ENCODE results near the gene DDX10. TPM values are rescaled to one million over a fixed set of nuclear protein-coding genes. Genes with fewer than 3 reads are reported as not detected.
"Not testable (repeated sequence)": the region's sequence is repeated elsewhere in the genome, so short reads cannot be mapped to it uniquely, and the experiment has no call there.

The DDX10 gene
- total and polyA plus RNA-seq, 4 donors = 8.0 to 11.8 (median 9.0) TPM

DNA sequence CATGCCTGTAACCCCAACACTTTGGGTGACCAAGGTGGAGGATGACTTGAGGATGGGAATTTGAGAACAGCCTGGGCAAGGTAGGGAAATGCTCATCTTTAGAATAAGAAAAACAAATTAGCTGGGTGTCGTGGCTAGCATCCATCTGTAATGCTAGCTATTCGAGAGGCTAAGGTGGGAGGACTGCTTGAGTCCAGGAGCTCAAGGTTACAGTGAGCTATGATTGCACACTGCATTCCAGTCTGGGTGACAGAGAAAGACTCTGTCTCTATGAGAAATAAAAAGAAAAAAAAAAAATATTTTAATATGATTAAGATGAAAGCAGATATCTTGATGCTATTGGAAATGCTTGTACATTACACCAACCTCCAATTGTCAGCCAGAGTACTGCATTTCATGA lies 28.6 kb upstream of the DDX10 start (continued):
- TF ChIP-seq, protein P1, sequence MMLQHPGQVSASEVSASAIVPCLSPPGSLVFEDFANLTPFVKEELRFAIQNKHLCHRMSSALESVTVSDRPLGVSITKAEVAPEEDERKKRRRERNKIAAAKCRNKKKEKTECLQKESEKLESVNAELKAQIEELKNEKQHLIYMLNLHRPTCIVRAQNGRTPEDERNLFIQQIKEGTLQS (IDR thresholded peaks at IDR 0.05) = no peak
- no peak for TF ChIP-seq YY1 (IDR thresholded peaks at IDR 0.05)

DNA sequence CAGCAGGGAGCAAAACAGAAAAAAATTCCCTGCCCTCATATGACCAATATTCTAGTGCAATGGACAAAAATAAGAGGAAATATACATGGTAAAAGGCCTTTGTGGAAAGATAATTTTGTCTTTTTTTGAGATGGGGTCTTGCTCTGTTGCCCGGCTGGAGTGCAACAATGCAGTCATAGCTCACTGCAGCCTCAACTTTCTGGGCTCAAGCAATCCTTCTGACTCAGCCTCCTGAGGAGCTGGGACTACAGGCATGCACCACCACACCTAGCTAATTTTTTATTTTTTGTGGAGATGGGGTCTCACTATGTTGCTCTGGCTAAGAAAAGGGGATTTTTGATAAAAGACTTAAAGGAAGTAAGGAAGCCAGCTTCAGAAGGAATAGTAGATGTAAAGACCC lies 25.7 kb upstream of the DDX10 start:
- no peaks in the 10 kb centered on the region for H3K36me3 ChIP-seq (ENCODE audit: control insufficient read depth in 4 of 4, insufficient read depth in 3 of 4, low read depth in 1 of 4, low read length in 3 of 4)
- no peaks in the 10 kb centered on the region for H3K27me3 ChIP-seq (ENCODE audit: control insufficient read depth in 4 of 4, insufficient read depth in 4 of 4, low read length in 3 of 4)
- no peak overlapping the region for H3K9ac ChIP-seq (ENCODE audit: low read depth in 1 of 2, low read length in 2 of 2)
- H3K4me1 ChIP-seq (ENCODE audit: control insufficient read depth in 4 of 4, insufficient read depth in 4 of 4, low read length in 3 of 4) = peaks cover 0 to 4% (median 3%) of the 10 kb centered on the region in 4 donors
- no peak overlapping the region for H3K4me3 ChIP-seq (ENCODE audit: low read depth in 1 of 3, low read length in 3 of 3)
- H3K9me3 ChIP-seq (ENCODE audit: control insufficient read depth in 4 of 4, low read length in 3 of 4) = no peaks in the 10 kb centered on the region
- no peak for DNase-seq (ENCODE audit: low spot score)
- 100% methylated on average over 1 of the region's 1 CpG for WGBS
- TF ChIP-seq HNF4G (IDR thresholded peaks at IDR 0.05) (no peak), FOXA2 (IDR thresholded peaks at IDR 0.05) (no peak), TAF1 (conservative IDR thresholded peaks at IDR 0.05) (no peak), GABPA (IDR thresholded peaks at IDR 0.05 in 1 of 2, conservative IDR thresholded peaks at IDR 0.05 in 1 of 2) (no peak), YY1 (IDR thresholded peaks at IDR 0.05) (no peak), RXRA (IDR thresholded peaks at IDR 0.05) (no peak), EGR1 (IDR thresholded peaks at IDR 0.05; ENCODE audit: low read depth in 2 of 2) (no peak), JUND (IDR thresholded peaks at IDR 0.05) (no peak), HNF4A (conservative IDR thresholded peaks at IDR 0.05) (no peak), RAD21 (IDR thresholded peaks at IDR 0.05) (no peak), FOXA1 (IDR thresholded peaks at IDR 0.05) (no peak), SP1 (IDR thresholded peaks at IDR 0.05) (no peak), NR2F2 (IDR thresholded peaks at IDR 0.05) (no peak)
- TF ChIP-seq, protein P2, sequence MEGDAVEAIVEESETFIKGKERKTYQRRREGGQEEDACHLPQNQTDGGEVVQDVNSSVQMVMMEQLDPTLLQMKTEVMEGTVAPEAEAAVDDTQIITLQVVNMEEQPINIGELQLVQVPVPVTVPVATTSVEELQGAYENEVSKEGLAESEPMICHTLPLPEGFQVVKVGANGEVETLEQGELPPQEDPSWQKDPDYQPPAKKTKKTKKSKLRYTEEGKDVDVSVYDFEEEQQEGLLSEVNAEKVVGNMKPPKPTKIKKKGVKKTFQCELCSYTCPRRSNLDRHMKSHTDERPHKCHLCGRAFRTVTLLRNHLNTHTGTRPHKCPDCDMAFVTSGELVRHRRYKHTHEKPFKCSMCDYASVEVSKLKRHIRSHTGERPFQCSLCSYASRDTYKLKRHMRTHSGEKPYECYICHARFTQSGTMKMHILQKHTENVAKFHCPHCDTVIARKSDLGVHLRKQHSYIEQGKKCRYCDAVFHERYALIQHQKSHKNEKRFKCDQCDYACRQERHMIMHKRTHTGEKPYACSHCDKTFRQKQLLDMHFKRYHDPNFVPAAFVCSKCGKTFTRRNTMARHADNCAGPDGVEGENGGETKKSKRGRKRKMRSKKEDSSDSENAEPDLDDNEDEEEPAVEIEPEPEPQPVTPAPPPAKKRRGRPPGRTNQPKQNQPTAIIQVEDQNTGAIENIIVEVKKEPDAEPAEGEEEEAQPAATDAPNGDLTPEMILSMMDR (IDR thresholded peaks at IDR 0.05; ENCODE audit: low read depth, low read length, missing input control) = no peak
- TF ChIP-seq, protein P3, sequence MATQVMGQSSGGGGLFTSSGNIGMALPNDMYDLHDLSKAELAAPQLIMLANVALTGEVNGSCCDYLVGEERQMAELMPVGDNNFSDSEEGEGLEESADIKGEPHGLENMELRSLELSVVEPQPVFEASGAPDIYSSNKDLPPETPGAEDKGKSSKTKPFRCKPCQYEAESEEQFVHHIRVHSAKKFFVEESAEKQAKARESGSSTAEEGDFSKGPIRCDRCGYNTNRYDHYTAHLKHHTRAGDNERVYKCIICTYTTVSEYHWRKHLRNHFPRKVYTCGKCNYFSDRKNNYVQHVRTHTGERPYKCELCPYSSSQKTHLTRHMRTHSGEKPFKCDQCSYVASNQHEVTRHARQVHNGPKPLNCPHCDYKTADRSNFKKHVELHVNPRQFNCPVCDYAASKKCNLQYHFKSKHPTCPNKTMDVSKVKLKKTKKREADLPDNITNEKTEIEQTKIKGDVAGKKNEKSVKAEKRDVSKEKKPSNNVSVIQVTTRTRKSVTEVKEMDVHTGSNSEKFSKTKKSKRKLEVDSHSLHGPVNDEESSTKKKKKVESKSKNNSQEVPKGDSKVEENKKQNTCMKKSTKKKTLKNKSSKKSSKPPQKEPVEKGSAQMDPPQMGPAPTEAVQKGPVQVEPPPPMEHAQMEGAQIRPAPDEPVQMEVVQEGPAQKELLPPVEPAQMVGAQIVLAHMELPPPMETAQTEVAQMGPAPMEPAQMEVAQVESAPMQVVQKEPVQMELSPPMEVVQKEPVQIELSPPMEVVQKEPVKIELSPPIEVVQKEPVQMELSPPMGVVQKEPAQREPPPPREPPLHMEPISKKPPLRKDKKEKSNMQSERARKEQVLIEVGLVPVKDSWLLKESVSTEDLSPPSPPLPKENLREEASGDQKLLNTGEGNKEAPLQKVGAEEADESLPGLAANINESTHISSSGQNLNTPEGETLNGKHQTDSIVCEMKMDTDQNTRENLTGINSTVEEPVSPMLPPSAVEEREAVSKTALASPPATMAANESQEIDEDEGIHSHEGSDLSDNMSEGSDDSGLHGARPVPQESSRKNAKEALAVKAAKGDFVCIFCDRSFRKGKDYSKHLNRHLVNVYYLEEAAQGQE (IDR thresholded peaks at IDR 0.05) = no peak
- TF ChIP-seq, protein P1 (IDR thresholded peaks at IDR 0.05) = no peak
- no peak overlapping the region for H3K27ac ChIP-seq (ENCODE audit: low read depth in 1 of 2, low read length in 2 of 2)

DNA sequence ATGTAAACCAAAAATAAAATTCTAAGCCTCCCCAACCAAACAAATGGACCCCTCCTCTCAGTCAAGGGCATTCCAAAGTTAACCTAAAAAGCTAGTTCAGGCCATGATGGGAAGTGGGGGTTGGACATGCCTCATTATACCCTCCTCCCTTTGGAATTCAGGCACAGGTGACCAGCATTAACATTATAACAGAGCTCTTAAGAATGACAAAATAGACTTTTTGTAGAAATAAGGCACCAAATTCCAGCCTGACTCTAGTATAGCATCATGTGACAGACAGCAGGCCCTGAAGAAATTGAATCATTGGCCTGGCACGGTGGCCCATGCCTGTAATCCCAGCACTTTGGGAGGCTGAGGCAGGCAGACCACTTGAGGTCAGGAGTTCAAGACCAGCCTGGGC lies 23.1 kb upstream of the DDX10 start:
- H3K27me3 ChIP-seq (ENCODE audit: control insufficient read depth in 4 of 4, insufficient read depth in 4 of 4, low read length in 3 of 4); DNase-seq (ENCODE audit: low spot score); H3K4me3 ChIP-seq (ENCODE audit: low read depth in 1 of 3, low read length in 3 of 3); H3K27ac ChIP-seq (ENCODE audit: low read depth in 1 of 2, low read length in 2 of 2); H3K9ac ChIP-seq (ENCODE audit: low read depth in 1 of 2, low read length in 2 of 2); H3K9me3 ChIP-seq (ENCODE audit: control insufficient read depth in 4 of 4, low read length in 3 of 4); H3K36me3 ChIP-seq (ENCODE audit: control insufficient read depth in 4 of 4, insufficient read depth in 3 of 4, low read depth in 1 of 4, low read length in 3 of 4): not testable (repeated sequence)
- WGBS = 95% methylated on average over 1 of the region's 1 CpG
- H3K4me1 ChIP-seq (ENCODE audit: control insufficient read depth in 4 of 4, insufficient read depth in 4 of 4, low read length in 3 of 4) = peaks cover 0 to 14% (median 9%) of the 10 kb centered on the region in 4 donors
